K562 (cell line): ENCODE results near the gene GYS1. TPM values are rescaled to one million over a fixed set of nuclear protein-coding genes. Genes with fewer than 3 reads are reported as not detected.

Experiments used
- CBX2 ChIP-seq: fragments of 200-600 bp; sonication (generic); IDR thresholded peaks from one replicate; pipeline ENCODE4 v1.6.1; 2012; ENCODE audit warnings: mild to moderate bottlenecking, low read length, inconsistent platforms; ENCODE audit not compliant: insufficient read depth, poor library complexity, severe bottlenecking
- CBX8 ChIP-seq: fragments of 200-600 bp; sonication (generic); IDR thresholded peaks from 2 replicates; pipeline ENCODE4 v1.6.1; 2012; ENCODE audit warnings: borderline replicate concordance, mixed run types, low read depth, mild to moderate bottlenecking, moderate library complexity, mixed read lengths, low read length, control low read depth, inconsistent platforms; ENCODE audit not compliant: poor library complexity, severe bottlenecking; ENCODE audit errors: extremely low read depth
- ESRRA ChIP-seq: fragments of 450-650 bp; IDR thresholded peaks from 2 replicates; pipeline ENCODE4 v1.6.1; 2014; ENCODE audit warnings: low read depth, mild to moderate bottlenecking, moderate library complexity, borderline replicate concordance
- FOS ChIP-seq: IDR thresholded peaks from 3 replicates; pipeline ENCODE4 v1.6.1; 2011; ENCODE audit not compliant: insufficient read length; ENCODE audit errors: extremely low read depth
- FOXJ2 ChIP-seq: fragments of 200-800 bp; sonication (Bioruptor generic); IDR thresholded peaks from 2 replicates; pipeline ENCODE4 v1.6.1; 2016; ENCODE audit warnings: missing genetic modification characterization, missing compliant biosample characterization
- FOXP1 ChIP-seq: sonication (generic); formaldehyde crosslinking; IDR thresholded peaks from 2 replicates; pipeline ENCODE4 v1.8.0; 2022; ENCODE audit warnings: mild to moderate bottlenecking, missing genetic modification reagents
- GMEB1 ChIP-seq: fragments of 250-450 bp; sonication (Bioruptor Pico); IDR thresholded peaks from 2 replicates; pipeline ENCODE4 v1.4.0; 2020; ENCODE audit warnings: mild to moderate bottlenecking
- KDM4B ChIP-seq, 2 experiments: fragments of 450-650 bp in 1 of 2; sonication (generic) in 1 of 2; IDR thresholded peaks; 2 replicates each; pipeline ENCODE4 v1.6.1; 2016 to 2017; ENCODE audit warnings: borderline replicate concordance in 2 of 2, antibody characterized with exemption in 1 of 2, low read depth in 1 of 2, mild to moderate bottlenecking in 1 of 2
- MAX ChIP-seq: sonication (generic); formaldehyde crosslinking; IDR thresholded peaks from 2 replicates; pipeline ENCODE4 v1.9.0; 2022; ENCODE audit warnings: mild to moderate bottlenecking, missing genetic modification reagents
- MEIS2 ChIP-seq: fragments of 450-650 bp; IDR thresholded peaks from 2 replicates; pipeline ENCODE4 v1.6.1; 2014; ENCODE audit warnings: mild to moderate bottlenecking; ENCODE audit not compliant: partially characterized antibody
- NFYB ChIP-seq: IDR thresholded peaks from 2 replicates; pipeline ENCODE4 v1.6.1; 2011; ENCODE audit warnings: mild to moderate bottlenecking, moderate library complexity; ENCODE audit not compliant: insufficient read length; ENCODE audit errors: extremely low read depth
- NR2C2 ChIP-seq, 2 experiments: fragments of 200-800 bp in 1 of 2; sonication (Bioruptor generic) in 1 of 2; sonication (generic) in 1 of 2; formaldehyde crosslinking in 1 of 2; IDR thresholded peaks; 2 replicates each; pipeline versions ENCODE4 v1.6.1 to v1.8.0; 2016 to 2022; ENCODE audit warnings: mild to moderate bottlenecking in 1 of 2, missing compliant biosample characterization in 1 of 2, missing genetic modification characterization in 1 of 2, missing genetic modification reagents in 1 of 2
- PML ChIP-seq: IDR thresholded peaks from 2 replicates; pipeline ENCODE4 v1.6.1; 2012; ENCODE audit warnings: low read length, inconsistent platforms
- RAD51 ChIP-seq: fragments of 450-650 bp; IDR thresholded peaks from 2 replicates; pipeline ENCODE4 v1.7.1; 2016; ENCODE audit warnings: low read depth, mild to moderate bottlenecking, borderline replicate concordance
- RBM22 ChIP-seq: fragments of 200-400 bp; formaldehyde crosslinking; IDR thresholded peaks from 2 replicates; pipeline ENCODE4 v1.6.1; 2018; ENCODE audit warnings: low read length, low read depth; ENCODE audit not compliant: poor library complexity, severe bottlenecking
- SMARCA5 ChIP-seq: fragments of 450-650 bp; IDR thresholded peaks from 2 replicates; pipeline ENCODE4 v1.6.1; 2016
- THAP7 ChIP-seq: fragments of 250-450 bp; sonication (Bioruptor Pico); IDR thresholded peaks from 2 replicates; pipeline ENCODE4 v1.5.0; 2021
- VEZF1 ChIP-seq: fragments of 200-800 bp; sonication (Bioruptor generic); IDR thresholded peaks from 2 replicates; pipeline ENCODE4 v1.6.1; 2017; ENCODE audit warnings: missing genetic modification characterization, missing compliant biosample characterization
- ZBED1 ChIP-seq: IDR thresholded peaks from 2 replicates; pipeline ENCODE4 v1.6.1; 2014
- ZKSCAN3 ChIP-seq: fragments of 250-450 bp; sonication (Bioruptor Pico); IDR thresholded peaks from 2 replicates; pipeline ENCODE4 v1.4.0; 2020
- ZNF707 ChIP-seq: fragments of 250-450 bp; sonication (Bioruptor Pico); conservative IDR thresholded peaks from 2 replicates; pipeline ENCODE4 v1.8.0; 2022; ENCODE audit warnings: inconsistent platforms, mild to moderate bottlenecking, moderate library complexity
- polyA plus RNA-seq, 8 experiments: library from polyadenylated mRNA; depleted of rRNA in 4 of 8; stranded (reverse) in 5 of 8; unstranded in 3 of 8; fragments of >200 nt; fragmentation: Nextera tagmentation in 2 of 8; fragmentation: Illumina TruSeq in 1 of 8; extraction: Ambion mirVana in 2 of 8; extraction: Trizol in 1 of 8; gene quantifications; 2 replicates each; pipeline versions ENCODE4 v1.2.1 to v1.2.3, GENCODE V29; 2011 to 2014; ENCODE audit warnings: inconsistent platforms in 1 of 8, missing spikeins in 1 of 8
- total RNA-seq, 7 experiments: library from RNA; depleted of rRNA in 6 of 7; stranded (reverse); fragments of >200 nt in 6 of 7; fragmentation: Illumina TruSeq in 2 of 7; extraction: Trizol in 2 of 7; gene quantifications; 2 replicates each; pipeline versions ENCODE4 v1.2.1 to v1.2.3, GENCODE V29; 2011 to 2021; ENCODE audit warnings: low replicate concordance in 1 of 7

The GYS1 gene
- total and polyA plus RNA-seq, 9 of the 15 experiments (the other 6 are each of a cell fraction or from before 2014, with no cell fraction given): 1.9 to 31.1 (median 15.2) TPM

- TF ChIP-seq GMEB1 (peak; percentile 83), ESRRA (no peak; the same call in 1 of the 2 replicates), CBX2 (no peak), FOXP1 (CRISPR knock-in tag) (0 out of 2 replicates have a peak, but pooled peaks have one; percentile 62), FOXJ2 (0 out of 2 replicates have a peak, but pooled peaks have one; percentile 49), MEIS2 (peak; percentile 8), NR2C2 (CRISPR knock-in tag; IDR thresholded peaks at IDR 0.05) (no peak), NR2C2 (tag; IDR thresholded peaks at IDR 0.05) (peak; percentile 51; the same call in 1 of the 2 replicates), MAX (peak; percentile 28; the same call in 1 of the 2 replicates), NFYB (peak; percentile 92), PML (peak; percentile 82), RBM22 (no peak), ZBED1 (no peak), ZKSCAN3 (CRISPR knock-in tag) (no peak), ZNF707 (CRISPR knock-in tag) (no peak), VEZF1 (CRISPR knock-in tag) (peak; percentile 95), FOS (peak; percentile 89), CBX8 (no peak), SMARCA5 (no peak), RAD51 (no peak), KDM4B (IDR thresholded peaks at IDR 0.05; ENCODE audit: borderline replicate concordance in 2 of 2, low read depth in 1 of 2) (peak in 1 of 2 experiments; percentile 40; a peak in 2 of 4 replicates), THAP7 (no peak)
Measured at GRCh38 chr19:48993175-48994034, at the start of gene GYS1, which contains the start of gene RUVBL2 (continued).
